GM19438 (cell line): ENCODE measurements around the gene WHRN.

Source experiments
- ATAC-seq: cut with Tn5 transposase; IDR thresholded peaks from one replicate; pipeline ENCODE4 v1.9.1; 2021; ENCODE audit warnings: low read depth; ENCODE audit not compliant: unreplicated experiment

WHRN gene

DNA sequence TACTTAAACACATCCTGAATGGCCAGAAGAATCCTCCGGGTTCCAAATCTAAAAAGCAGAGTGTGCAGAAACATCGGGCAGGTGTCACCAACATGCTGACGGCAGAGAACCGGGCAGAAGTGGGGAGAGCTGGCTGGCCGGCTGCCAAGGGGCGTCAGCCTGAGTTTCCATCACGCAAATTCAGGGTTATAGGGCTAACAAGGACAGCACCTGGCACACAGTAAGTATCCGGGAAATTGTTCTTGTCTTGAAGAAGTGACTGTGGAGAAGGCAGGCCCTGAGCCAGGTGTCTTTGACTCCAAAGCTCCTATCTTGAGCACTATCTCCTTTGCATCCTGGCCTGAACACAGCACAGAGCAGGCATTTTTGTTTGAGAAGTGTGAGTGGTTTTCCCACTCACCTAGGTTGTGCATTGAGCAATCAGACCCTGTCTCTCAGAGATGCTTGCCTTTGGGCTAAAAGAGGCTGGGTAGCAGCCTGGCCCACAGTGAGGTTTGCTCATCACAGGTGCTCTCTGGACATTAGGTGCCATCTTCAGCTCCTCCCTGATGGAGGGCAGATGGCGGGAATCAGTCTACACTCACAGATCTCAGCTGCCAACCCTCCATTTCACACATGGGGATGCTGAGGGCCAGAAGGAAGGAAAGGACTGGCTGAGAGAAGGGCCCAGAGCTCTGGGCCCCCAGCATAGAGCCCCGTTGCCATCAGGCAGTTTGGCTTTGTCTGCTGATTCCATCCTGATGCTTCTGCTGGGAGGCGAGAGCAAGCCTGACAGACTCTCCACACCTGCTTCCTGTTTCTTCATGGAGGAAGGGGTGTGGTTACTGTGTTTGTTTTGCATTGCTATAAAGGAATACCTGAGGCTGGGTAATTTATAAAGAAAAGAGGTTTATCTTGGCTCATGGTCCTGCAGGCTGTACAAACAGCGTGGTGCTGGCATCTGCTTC lies 52.8 kb downstream of the WHRN start:
- ATAC-seq = no peak

DNA sequence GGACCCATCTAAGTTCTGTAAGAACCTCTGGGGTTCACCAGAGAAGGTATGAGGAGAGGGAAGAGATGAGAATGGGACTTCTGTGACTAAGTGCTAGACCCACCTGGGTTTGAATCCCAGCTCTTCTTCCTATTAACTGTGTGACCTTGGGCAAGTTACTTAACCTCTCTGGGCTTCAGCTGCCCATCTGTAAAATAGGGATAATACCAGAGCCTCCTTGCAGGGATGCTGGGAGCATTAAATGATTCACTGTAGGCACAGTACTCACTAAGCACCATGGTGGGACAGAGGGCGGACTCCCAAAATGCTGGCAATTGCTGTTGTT lies 53.6 kb downstream of the WHRN start:
- no peak for ATAC-seq

GRCh38 chr9:114450833-114451706 lies 54.2 kb downstream of the WHRN start:
- ATAC-seq = no peak

GRCh38 chr9:114450181-114450580 lies 55.1 kb downstream of the WHRN start:
- no peak for ATAC-seq

DNA sequence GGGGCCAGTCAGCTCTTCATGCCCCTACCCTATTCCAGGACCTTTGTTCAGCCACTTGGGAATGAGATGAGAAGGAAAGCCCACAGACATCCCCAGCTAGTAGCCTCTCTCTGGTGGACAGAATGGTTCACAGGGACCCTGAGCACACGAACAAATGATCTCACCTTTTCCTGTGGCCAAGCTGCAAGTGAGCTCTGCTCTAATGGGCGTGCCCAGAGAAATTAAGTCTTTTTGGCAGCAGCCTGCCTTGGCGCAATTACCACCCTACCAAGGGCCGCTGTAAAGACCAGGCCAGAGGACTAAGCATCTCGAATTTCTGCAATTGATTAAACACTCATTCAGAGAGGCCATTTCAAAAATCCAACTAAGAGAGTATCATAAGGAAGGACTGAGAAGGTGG lies 56.0 kb downstream of the WHRN start:
- no peak for ATAC-seq

DNA sequence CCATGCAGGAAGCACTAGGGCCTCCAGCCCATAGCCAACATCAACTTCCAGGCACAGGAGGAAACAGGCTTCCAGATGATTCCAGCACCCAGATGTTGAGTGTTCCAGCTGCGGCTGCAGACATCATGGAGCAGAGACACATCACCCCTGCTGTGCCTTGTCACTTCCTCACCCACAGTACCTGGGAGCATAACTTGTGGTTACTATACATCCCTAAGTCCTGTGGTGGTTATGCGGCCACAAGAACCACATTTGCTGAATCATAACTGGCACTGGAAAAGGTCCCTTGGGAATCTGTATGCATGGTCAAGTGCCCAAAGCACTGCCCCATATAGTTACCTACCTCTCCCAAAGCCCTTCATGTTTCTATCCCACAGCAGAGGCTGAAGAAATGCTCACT lies 56.6 kb downstream of the WHRN start:
- no peak for ATAC-seq

DNA sequence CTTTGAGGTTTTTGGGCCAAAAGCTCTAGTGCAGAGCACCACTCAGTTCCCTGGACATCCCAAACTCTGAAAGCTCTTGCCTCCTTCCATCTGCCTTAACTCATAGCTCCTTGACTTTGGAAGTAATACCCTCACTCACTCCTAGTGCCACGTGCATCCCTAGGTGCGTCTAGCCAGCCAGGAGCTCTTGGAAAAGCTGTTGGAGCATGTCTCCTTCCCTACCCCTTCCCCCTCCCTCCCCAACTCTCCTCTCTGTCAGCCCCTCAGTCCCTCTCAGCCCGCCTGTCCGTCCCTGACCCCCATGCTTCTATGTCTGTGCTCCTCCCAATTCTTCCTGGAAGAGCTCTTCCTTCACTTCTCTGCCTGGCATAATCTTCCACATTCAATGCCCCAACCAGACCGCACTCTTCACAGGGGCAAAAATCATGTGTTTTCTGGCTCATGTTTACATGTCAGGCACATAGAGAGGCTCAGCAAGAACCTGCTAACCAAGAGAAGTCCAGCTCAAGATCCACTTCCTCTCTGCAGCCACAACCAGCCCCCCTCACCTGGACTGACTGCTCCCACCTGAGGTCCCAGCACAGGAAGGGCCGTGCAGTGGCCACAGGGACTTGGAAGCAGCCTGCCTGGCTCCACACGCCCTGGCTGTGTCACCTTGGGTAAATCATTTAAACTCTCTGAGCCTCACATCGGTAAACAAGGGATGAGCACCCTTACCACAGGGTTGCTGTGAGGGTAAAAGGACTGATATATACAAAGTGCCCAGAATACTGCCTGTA lies 58.4 kb downstream of the WHRN start:
- ATAC-seq = no peak

DNA sequence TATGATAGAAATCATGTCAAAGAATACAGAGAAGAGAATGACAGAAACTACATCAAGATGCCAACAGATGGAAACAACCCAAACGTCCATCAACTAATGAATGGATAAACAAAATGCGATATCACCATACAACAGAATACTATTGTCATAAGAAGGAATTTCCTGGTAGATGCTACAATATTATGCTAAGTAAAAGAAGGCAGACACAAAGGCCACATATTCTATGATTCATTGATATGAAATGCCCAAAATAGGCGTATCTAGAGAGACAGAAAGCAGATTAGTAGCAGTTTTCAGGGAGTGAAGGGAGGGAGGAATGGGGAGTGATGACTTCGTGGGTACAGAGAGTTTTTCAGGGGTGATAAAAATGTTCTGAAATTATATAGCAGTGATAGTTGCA lies 59.2 kb downstream of the WHRN start:
- no peak for ATAC-seq

- ATAC-seq = no peak
These were observed 59.7 kb downstream of the WHRN start for GRCh38 chr9:114445616-114446015.

- ATAC-seq = no peak
These were observed 63.3 kb downstream of the WHRN start for GRCh38 chr9:114442022-114442421.

- no peak for ATAC-seq
These were observed 67.8 kb downstream of the WHRN start for GRCh38 chr9:114437401-114437893.

- ATAC-seq = no peak
These were observed 70.4 kb downstream of the WHRN start for GRCh38 chr9:114434878-114435311.

- no peak for ATAC-seq
These were observed 71.5 kb downstream of the WHRN start for GRCh38 chr9:114433720-114434255.

GRCh38 chr9:114433086-114433485 lies 72.2 kb downstream of the WHRN start:
- ATAC-seq = no peak

DNA sequence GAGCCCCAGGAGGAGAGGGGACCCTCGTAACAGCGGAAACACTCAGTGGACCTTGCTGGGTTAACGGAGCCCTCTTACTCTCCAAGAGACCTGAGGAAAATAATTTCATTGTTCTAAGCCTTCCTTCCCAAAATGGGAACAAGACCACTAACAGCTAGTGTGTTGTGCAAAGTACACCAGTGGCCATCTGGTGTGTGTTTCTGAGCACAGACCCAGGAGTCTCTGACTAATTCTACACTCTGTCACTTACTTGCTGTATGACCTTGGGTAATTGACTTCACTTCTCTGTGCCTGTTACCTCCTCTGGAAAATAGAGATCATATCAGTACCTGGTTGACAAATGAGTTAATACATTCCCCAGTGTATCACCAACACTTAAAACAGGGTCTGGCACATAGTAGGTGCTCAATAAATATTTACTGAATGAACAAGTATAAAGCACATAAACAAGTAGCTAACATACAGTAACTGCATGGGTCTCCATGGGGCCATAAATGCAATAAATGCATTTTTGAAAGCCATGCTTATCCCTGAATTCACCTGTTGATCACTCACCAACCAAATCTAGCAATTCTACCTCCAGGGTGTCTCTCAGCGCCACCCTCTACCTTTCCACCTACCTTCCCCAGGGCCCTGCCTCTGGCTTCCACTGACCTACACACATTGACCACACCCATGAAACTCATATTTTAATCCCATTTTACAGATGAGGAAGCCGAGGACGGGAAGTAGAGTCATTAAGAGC lies 72.8 kb downstream of the WHRN start:
- ATAC-seq = no peak

DNA sequence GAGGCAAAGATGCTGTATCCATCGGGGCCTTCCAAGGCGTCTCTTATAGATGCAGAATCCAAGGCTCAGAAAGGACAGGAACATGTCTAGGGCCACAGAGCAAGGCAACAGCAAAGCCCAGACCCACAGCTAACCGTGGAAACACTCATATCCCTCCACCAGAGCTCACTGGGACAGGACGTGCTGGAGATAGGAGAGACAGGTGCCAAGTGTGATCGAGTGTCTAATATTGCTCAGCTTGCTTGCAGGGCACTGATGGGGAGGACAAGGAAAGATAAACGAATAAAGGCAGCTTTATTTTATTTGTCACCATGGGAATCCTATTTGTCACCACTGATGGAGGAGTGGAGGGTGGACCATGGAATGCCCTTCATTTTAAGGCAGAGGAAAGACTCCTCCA lies 73.5 kb downstream of the WHRN start:
- no peak for ATAC-seq

- no peak for ATAC-seq
These were observed 74.3 kb downstream of the WHRN start for GRCh38 chr9:114431003-114431402.

DNA sequence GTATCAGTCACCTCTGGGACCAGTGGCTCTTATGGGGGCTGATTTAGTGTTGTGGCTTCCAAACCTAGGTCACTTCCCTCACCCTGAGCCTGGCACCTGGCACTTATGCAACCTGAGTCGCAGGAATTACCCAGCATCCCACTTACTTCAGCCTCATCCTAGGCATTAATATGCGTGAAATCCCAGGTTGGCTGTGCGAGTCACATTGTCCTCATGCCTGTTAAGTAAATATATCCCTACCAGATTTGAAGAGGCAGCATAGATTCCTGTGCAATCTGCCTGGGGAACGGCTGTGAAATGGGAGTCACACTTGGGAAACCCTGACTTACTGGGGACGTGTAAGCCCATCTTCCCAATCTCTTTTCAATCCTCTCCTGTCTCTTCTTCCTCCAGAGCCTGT lies 74.8 kb downstream of the WHRN start:
- no peak for ATAC-seq

DNA sequence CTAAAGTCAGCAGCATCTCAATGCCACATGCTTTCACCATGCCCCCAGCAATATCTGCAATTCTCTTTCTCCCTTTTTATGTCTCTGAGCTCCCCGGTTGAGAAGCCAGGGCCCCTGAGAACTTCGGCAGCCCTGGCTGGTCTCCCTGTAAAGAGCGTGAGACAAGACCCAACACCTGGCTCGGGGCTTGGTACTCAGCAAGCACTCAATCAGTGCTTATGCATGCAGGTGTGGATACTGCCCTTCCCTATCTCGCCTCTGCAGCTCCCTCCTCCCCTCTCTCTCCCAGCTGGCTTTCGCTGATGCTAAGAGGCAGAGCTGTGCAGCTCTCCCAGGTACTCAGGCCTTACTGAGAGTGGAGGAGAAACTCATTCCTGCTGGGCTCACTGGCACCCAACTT lies 75.8 kb downstream of the WHRN start:
- no peak for ATAC-seq

GRCh38 chr9:114428466-114428865 lies 76.8 kb downstream of the WHRN start:
- no peak for ATAC-seq
